Measurements from ENCODE around the gene SAFB.

DNA sequence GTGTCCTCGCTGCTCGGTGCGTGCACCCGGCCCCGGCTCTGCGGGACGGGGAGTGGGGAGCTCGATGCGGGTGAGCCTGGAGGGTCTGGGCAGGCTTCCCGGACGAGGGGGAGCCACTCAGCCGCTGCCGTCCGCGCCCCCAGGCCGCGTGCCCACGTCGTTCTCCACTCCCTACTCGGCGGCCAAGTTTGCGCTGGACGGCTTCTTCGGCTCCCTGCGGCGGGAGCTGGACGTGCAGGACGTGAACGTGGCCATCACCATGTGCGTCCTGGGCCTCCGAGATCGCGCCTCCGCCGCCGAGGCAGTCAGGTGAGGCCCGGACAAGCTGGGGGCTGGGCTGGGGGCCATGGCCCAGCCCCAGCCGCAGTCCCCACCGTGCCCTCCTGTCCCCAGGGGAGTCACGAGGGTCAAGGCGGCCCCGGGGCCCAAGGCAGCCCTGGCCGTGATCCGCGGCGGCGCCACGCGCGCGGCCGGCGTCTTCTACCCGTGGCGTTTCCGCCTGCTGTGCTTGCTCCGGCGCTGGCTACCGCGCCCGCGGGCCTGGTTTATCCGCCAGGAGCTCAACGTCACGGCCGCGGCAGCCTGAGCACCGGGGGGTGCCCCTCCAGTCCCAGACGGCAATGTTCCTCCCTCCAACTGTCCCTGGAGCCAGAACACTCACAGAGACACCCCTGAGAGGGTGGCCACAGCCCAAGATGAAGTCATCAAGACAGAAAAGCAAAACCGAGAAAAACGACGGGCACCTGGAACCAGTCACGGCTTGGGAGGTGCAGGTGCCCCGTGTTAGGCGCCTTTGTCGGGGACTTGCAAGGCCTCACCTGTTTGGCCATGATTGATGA is 64.7 kb downstream of the SAFB start:
- TF ChIP-seq POLR2AphosphoS5 (IDR thresholded peaks at IDR 0.05; ENCODE audit: low read depth, low read length) (no peak), POLR2A (IDR thresholded peaks at IDR 0.05; ENCODE audit: low read depth, low read length) (no peak)
